ENCODE data around the gene ALK. TPM values are rescaled to one million over a fixed set of nuclear protein-coding genes. Genes with fewer than 3 reads are reported as not detected.
A peak's percentile ranks its signal among the peaks of the same experiment; 100 is the strongest.

The ALK gene
- total RNA-seq, 1 donor from 2014 or later, result under 0.01 TPM

- TF ChIP-seq CTCF (conservative IDR thresholded peaks at IDR 0.05; ENCODE audit: low read depth, low read length), result no peak
Observed at GRCh38 chr2:29184531-29184930, 736.9 kb downstream of the ALK start.

GRCh38 chr2:29182920-29183319 is 738.5 kb downstream of the ALK start:
- no peak overlapping the region for H3K4me3 ChIP-seq (ENCODE audit: low read depth, low read length)
- TF ChIP-seq CTCF (conservative IDR thresholded peaks at IDR 0.05; ENCODE audit: low read depth, low read length), result no peak
- DNase-seq (ENCODE audit: low read depth), result no peak

More at GRCh38 chr2:29184531-29184930, 736.9 kb downstream of the ALK start:
- no peak for DNase-seq (ENCODE audit: low read depth)
- no peak overlapping the region for H3K4me3 ChIP-seq (ENCODE audit: low read depth, low read length)

GRCh38 chr2:29182334-29182733 is 739.1 kb downstream of the ALK start:
- no peak overlapping the region for H3K4me3 ChIP-seq (ENCODE audit: low read depth, low read length)
- no peak for TF ChIP-seq CTCF (conservative IDR thresholded peaks at IDR 0.05; ENCODE audit: low read depth, low read length)
- DNase-seq (ENCODE audit: low read depth), result no peak

- TF ChIP-seq CTCF (conservative IDR thresholded peaks at IDR 0.05; ENCODE audit: low read depth, low read length), result no peak
- H3K4me3 ChIP-seq (ENCODE audit: low read depth, low read length), result no peak overlapping the region
- no peak for DNase-seq (ENCODE audit: low read depth)
Observed at GRCh38 chr2:29175338-29175737, 746.0 kb downstream of the ALK start.

- no peak for TF ChIP-seq CTCF (conservative IDR thresholded peaks at IDR 0.05; ENCODE audit: low read depth, low read length)
- no peak overlapping the region for H3K4me3 ChIP-seq (ENCODE audit: low read depth, low read length)
- no peak for DNase-seq (ENCODE audit: low read depth)
Observed at GRCh38 chr2:29174937-29175336, 746.4 kb downstream of the ALK start.

GRCh38 chr2:29166242-29167039 is 754.9 kb downstream of the ALK start:
- DNase-seq (ENCODE audit: low read depth), result peak; percentile 23
- H3K4me3 ChIP-seq (ENCODE audit: low read depth, low read length), result no peak overlapping the region
- TF ChIP-seq CTCF (conservative IDR thresholded peaks at IDR 0.05; ENCODE audit: low read depth, low read length), result no peak
